BLaER1 treated with 17β-estradiol and CSF1 and Interleukin-3, amounts not matched to agents 10 nM and 100 nM (cell line): ENCODE data around the gene MDC1.
"Not testable (repeated sequence)": the region's sequence is repeated elsewhere in the genome, so short reads cannot be mapped to it uniquely, and the experiment has no call there.

Experiments
- H3K27ac ChIP-seq, 11 experiments: shearing (Covaris generic); formaldehyde crosslinking; 2 replicates each; pipeline ENCODE4 v1.8.1; 2022
- H3K27me3 ChIP-seq, 11 experiments: shearing (Covaris generic); formaldehyde crosslinking; 2 replicates each; pipeline ENCODE4 v1.8.1; 2022
- H3K36me3 ChIP-seq, 11 experiments: shearing (Covaris generic); formaldehyde crosslinking; 2 replicates each; pipeline ENCODE4 v1.8.1; 2022
- H3K4me1 ChIP-seq, 10 experiments: shearing (Covaris generic); formaldehyde crosslinking; 2 replicates each; pipeline ENCODE4 v1.8.1; 2022
- H3K4me2 ChIP-seq, 11 experiments: shearing (Covaris generic); formaldehyde crosslinking; 2 replicates each; pipeline ENCODE4 v1.8.1; 2022
- H3K4me3 ChIP-seq, 10 experiments: shearing (Covaris generic); formaldehyde crosslinking; 2 replicates each; pipeline ENCODE4 v1.8.1; 2022
- H3K9ac ChIP-seq, 11 experiments: shearing (Covaris generic); formaldehyde crosslinking; 2 replicates each; pipeline ENCODE4 v1.8.1; 2022
- H3K9me3 ChIP-seq, 11 experiments: shearing (Covaris generic); formaldehyde crosslinking; replicated peaks in 1 of 11; 2 replicates each; pipeline ENCODE4 v1.8.1; 2022
- H4K20me1 ChIP-seq, 11 experiments: shearing (Covaris generic); formaldehyde crosslinking; 2 replicates each; pipeline ENCODE4 v1.8.1; 2022
- Cebpa-rat ChIP-seq, 11 experiments: shearing (Covaris generic); IDR thresholded peaks; 2 replicates each; pipeline ENCODE4 v1.8.1; 2022

The MDC1 gene

GRCh38 chr6:30722280-30723112 lies 5.4 kb upstream of the MDC1 start:
- peaks cover 53 to 60% (median 59%) of the 10 kb centered on the region in 11 experiments for H3K36me3 ChIP-seq
- H3K4me3 ChIP-seq = peak overlapping the region; percentile 81 to 98 (median 90)
- no peak for TF ChIP-seq Cebpa-rat (IDR thresholded peaks at IDR 0.05)
- no peaks in the 10 kb centered on the region; a peak in 1 of 22 replicates for H3K9me3 ChIP-seq
- H3K27me3 ChIP-seq = no peaks in the 10 kb centered on the region
- peak overlapping the region; percentile 76 to 96 (median 90) for H3K4me2 ChIP-seq
- peak overlapping the region in 10 of 11 experiments; percentile 67 to 100 (median 98); a peak in 20 of 22 replicates for H3K27ac ChIP-seq
- H3K9ac ChIP-seq = peak overlapping the region; percentile 84 to 100 (median 98)
- peaks cover 50 to 61% (median 54%) of the 10 kb centered on the region in 10 experiments for H3K4me1 ChIP-seq
- peaks cover 57 to 62% (median 61%) of the 10 kb centered on the region in 11 experiments for H4K20me1 ChIP-seq

GRCh38 chr6:30722025-30722279 lies 4.9 kb upstream of the MDC1 start:
- Histone ChIP-seq H3K4me1 (peaks cover 50 to 57% (median 54%) of the 10 kb centered on the region in 10 experiments), H3K4me3 (peak overlapping the region; percentile 81 to 98 (median 90)), H4K20me1 (peaks cover 54 to 57% (median 55%) of the 10 kb centered on the region in 11 experiments), H3K9ac (peak overlapping the region; percentile 84 to 100 (median 98)), H3K36me3 (peaks cover 48 to 55% (median 54%) of the 10 kb centered on the region in 11 experiments), H3K27ac (peak overlapping the region; percentile 61 to 100 (median 98); a peak in 21 of 22 replicates), H3K4me2 (peak overlapping the region; percentile 76 to 96 (median 90))
- not testable (repeated sequence) for H3K9me3 ChIP-seq, H3K27me3 ChIP-seq

- Histone ChIP-seq H3K27me3 (no peaks in the 10 kb centered on the region), H3K9ac (peak overlapping the region; percentile 86 to 100 (median 98)), H3K4me2 (peak overlapping the region; percentile 76 to 96 (median 90)), H3K4me1 (peaks cover 53 to 58% (median 56%) of the 10 kb centered on the region in 10 experiments), H3K9me3 (no peaks in the 10 kb centered on the region; a peak in 1 of 22 replicates), H3K4me3 (peak overlapping the region; percentile 81 to 98 (median 90)), H3K27ac (peak overlapping the region; percentile 79 to 100 (median 98)), H4K20me1 (peaks cover 49 to 51% (median 50%) of the 10 kb centered on the region in 11 experiments), H3K36me3 (peaks cover 42 to 49% (median 48%) of the 10 kb centered on the region in 11 experiments)
- TF ChIP-seq Cebpa-rat (IDR thresholded peaks at IDR 0.05) = no peak
Measured at GRCh38 chr6:30721198-30722024, 4.3 kb upstream of the MDC1 start.

GRCh38 chr6:30720738-30721197 lies 3.7 kb upstream of the MDC1 start:
- H3K4me1 ChIP-seq = peaks cover 56 to 62% (median 59%) of the 10 kb centered on the region in 10 experiments
- no peaks in the 10 kb centered on the region; a peak in 1 of 22 replicates for H3K9me3 ChIP-seq
- no peak for TF ChIP-seq Cebpa-rat (IDR thresholded peaks at IDR 0.05)
- H3K4me3 ChIP-seq = peak overlapping the region; percentile 81 to 98 (median 90)
- H3K4me2 ChIP-seq = peak overlapping the region; percentile 0 to 39 (median 19); a peak in 11 of 22 replicates
- H4K20me1 ChIP-seq = peaks cover 44 to 45% (median 44%) of the 10 kb centered on the region in 11 experiments
- H3K27ac ChIP-seq = peak overlapping the region; percentile 79 to 100 (median 98)
- H3K27me3 ChIP-seq = no peaks in the 10 kb centered on the region
- H3K9ac ChIP-seq = peak overlapping the region; percentile 86 to 100 (median 98)
- H3K36me3 ChIP-seq = peaks cover 38 to 44% (median 44%) of the 10 kb centered on the region in 11 experiments

GRCh38 chr6:30719791-30720737 lies 3.0 kb upstream of the MDC1 start, which contains the start of gene TUBB:
TUBB (plus strand) TSS chr6:30720352; CDS start chr6:30720507, 155 bp downstream.
- peaks cover 50 to 61% (median 59%) of the 10 kb centered on the region in 10 experiments for H3K4me1 ChIP-seq
- peak within 1 kb of the TSS; percentile 86 to 100 (median 98) for H3K9ac ChIP-seq
- peak within 1 kb of the TSS; percentile 81 to 98 (median 90) for H3K4me3 ChIP-seq
- peaks cover 37 to 38% (median 37%) of the 10 kb centered on the region in 11 experiments for H4K20me1 ChIP-seq
- H3K4me2 ChIP-seq = peak within 1 kb of the TSS; percentile 78 to 96 (median 90)
- no peaks in the 10 kb centered on the region for H3K27me3 ChIP-seq
- H3K27ac ChIP-seq = peak within 1 kb of the TSS; percentile 79 to 100 (median 98)
- TF ChIP-seq Cebpa-rat (IDR thresholded peaks at IDR 0.05) = peak in 10 of 11 experiments; percentile 22 to 85 (median 62); a peak in 15 of 22 replicates
- H3K9me3 ChIP-seq = no peaks in the 10 kb centered on the region; a peak in 1 of 22 replicates
- peaks cover 31 to 42% (median 40%) of the 10 kb centered on the region in 11 experiments for H3K36me3 ChIP-seq

- H3K27ac ChIP-seq = peak overlapping the region; percentile 40 to 100 (median 98); a peak in 21 of 22 replicates
- peaks cover 31 to 42% (median 40%) of the 10 kb centered on the region in 11 experiments for H3K36me3 ChIP-seq
- H3K4me3 ChIP-seq = peak overlapping the region; percentile 81 to 98 (median 90)
- H4K20me1 ChIP-seq = peaks cover 29 to 31% (median 30%) of the 10 kb centered on the region in 11 experiments
- H3K9ac ChIP-seq = peak overlapping the region; percentile 72 to 100 (median 98)
- H3K4me1 ChIP-seq = peaks cover 43 to 56% (median 52%) of the 10 kb centered on the region in 10 experiments
- H3K4me2 ChIP-seq = peak overlapping the region; percentile 78 to 96 (median 90)
- H3K27me3 ChIP-seq = no peaks in the 10 kb centered on the region
- H3K9me3 ChIP-seq = no peaks in the 10 kb centered on the region; a peak in 1 of 22 replicates
- no peak for TF ChIP-seq Cebpa-rat (IDR thresholded peaks at IDR 0.05)
Measured at GRCh38 chr6:30719356-30719755, 2.3 kb upstream of the MDC1 start.

GRCh38 chr6:30717845-30718720 lies 1.0 kb upstream of the MDC1 start:
- H3K36me3 ChIP-seq = peaks cover 30 to 42% (median 40%) of the 10 kb centered on the region in 11 experiments
- H3K27me3 ChIP-seq, H3K9me3 ChIP-seq: not testable (repeated sequence)
- peaks cover 35 to 52% (median 43%) of the 10 kb centered on the region in 10 experiments for H3K4me1 ChIP-seq
- H3K9ac ChIP-seq = peak overlapping the region; percentile 58 to 100 (median 98)
- peaks cover 17 to 18% (median 17%) of the 10 kb centered on the region in 11 experiments for H4K20me1 ChIP-seq
- H3K4me2 ChIP-seq = peak overlapping the region; percentile 78 to 96 (median 90)
- H3K27ac ChIP-seq = peak overlapping the region; percentile 45 to 100 (median 98)
- peak overlapping the region; percentile 63 to 98 (median 90) for H3K4me3 ChIP-seq
